Testis (tissue), 2 donors: ENCODE data around the gene EGFR.

Experiments
- POLR2A ChIP-seq: fragments of 450-650 bp; IDR thresholded peaks from one replicate; pipeline ENCODE4 v1.6.1; 2017; ENCODE audit warnings: antibody characterized with exemption, mild to moderate bottlenecking, moderate library complexity
- TF ChIP-seq, protein P1 (sequence below), 3 experiments: fragments of 450-650 bp in 2 of 3; fragments of 200-600 bp in 1 of 3; sonication (generic) in 1 of 3; IDR thresholded peaks; one replicate each; pipeline ENCODE4 v1.5.1; 2016 to 2019; ENCODE audit warnings: antibody characterized with exemption in 3 of 3, mild to moderate bottlenecking in 2 of 3, moderate library complexity in 1 of 3

DNA sequence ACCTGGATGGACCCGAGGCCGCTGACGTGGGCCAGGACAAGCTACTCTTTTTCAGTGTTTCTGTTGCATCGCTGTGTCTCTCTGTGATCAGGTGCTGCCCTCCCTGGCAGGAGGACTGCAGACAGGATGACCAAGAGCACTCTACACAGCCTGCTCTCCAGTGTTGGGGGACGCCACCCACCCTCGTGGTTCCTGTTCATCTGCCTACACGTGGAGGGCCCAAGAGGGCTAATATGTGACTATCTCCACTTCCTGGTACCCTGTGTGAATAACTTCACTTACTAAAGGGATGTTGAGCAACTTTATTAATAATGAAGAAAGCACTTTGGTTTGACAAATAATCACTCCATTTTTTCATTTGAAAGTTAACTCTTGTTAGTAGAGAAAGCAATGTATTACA lies 101.3 kb downstream of the EGFR start:
- no peak for TF ChIP-seq POLR2A
- TF ChIP-seq, protein P1, sequence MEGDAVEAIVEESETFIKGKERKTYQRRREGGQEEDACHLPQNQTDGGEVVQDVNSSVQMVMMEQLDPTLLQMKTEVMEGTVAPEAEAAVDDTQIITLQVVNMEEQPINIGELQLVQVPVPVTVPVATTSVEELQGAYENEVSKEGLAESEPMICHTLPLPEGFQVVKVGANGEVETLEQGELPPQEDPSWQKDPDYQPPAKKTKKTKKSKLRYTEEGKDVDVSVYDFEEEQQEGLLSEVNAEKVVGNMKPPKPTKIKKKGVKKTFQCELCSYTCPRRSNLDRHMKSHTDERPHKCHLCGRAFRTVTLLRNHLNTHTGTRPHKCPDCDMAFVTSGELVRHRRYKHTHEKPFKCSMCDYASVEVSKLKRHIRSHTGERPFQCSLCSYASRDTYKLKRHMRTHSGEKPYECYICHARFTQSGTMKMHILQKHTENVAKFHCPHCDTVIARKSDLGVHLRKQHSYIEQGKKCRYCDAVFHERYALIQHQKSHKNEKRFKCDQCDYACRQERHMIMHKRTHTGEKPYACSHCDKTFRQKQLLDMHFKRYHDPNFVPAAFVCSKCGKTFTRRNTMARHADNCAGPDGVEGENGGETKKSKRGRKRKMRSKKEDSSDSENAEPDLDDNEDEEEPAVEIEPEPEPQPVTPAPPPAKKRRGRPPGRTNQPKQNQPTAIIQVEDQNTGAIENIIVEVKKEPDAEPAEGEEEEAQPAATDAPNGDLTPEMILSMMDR (IDR thresholded peaks at IDR 0.05): no peak
